ENCODE results near the gene NDUFV1.

NDUFV1 gene

GRCh38 chr11:67606492-67607295 is at the start of gene NDUFV1:
Gene NDUFV1, plus strand, starts transcription at chr11:67606936. Its CDS starts 69 bp downstream, at chr11:67607005.
- DNase-seq (ENCODE audit: low read depth), result peak; percentile 79

- no peak for DNase-seq (ENCODE audit: low read depth)
Observed at GRCh38 chr11:67558084-67558772, 48.5 kb upstream of the NDUFV1 start.

GRCh38 chr11:67561971-67562619 is 44.6 kb upstream of the NDUFV1 start:
- no peak for DNase-seq (ENCODE audit: low read depth)

- no peak for DNase-seq (ENCODE audit: low read depth)
Observed at GRCh38 chr11:67562963-67563704, 43.6 kb upstream of the NDUFV1 start.

- DNase-seq (ENCODE audit: low read depth), result peak; percentile 32
Observed at GRCh38 chr11:67563705-67564114, 43.0 kb upstream of the NDUFV1 start.

- no peak for DNase-seq (ENCODE audit: low read depth)
Observed at GRCh38 chr11:67564230-67564629, 42.5 kb upstream of the NDUFV1 start.

GRCh38 chr11:67571443-67571842 is 35.3 kb upstream of the NDUFV1 start:
- DNase-seq (ENCODE audit: low read depth), result no peak

GRCh38 chr11:67572305-67572704 is 34.4 kb upstream of the NDUFV1 start:
- DNase-seq (ENCODE audit: low read depth), result no peak

- peak; percentile 35 for DNase-seq (ENCODE audit: low read depth)
Observed at GRCh38 chr11:67572747-67573419, 33.9 kb upstream of the NDUFV1 start.

GRCh38 chr11:67574938-67575337 is 31.8 kb upstream of the NDUFV1 start:
- DNase-seq (ENCODE audit: low read depth), result no peak

- DNase-seq (ENCODE audit: low read depth), result no peak
Observed at GRCh38 chr11:67576735-67577475, 29.8 kb upstream of the NDUFV1 start.

- no peak for DNase-seq (ENCODE audit: low read depth)
Observed at GRCh38 chr11:67577951-67578350, 28.8 kb upstream of the NDUFV1 start.

GRCh38 chr11:67581469-67581868 is 25.3 kb upstream of the NDUFV1 start:
- no peak for DNase-seq (ENCODE audit: low read depth)

GRCh38 chr11:67582011-67582410 is 24.7 kb upstream of the NDUFV1 start:
- no peak for DNase-seq (ENCODE audit: low read depth)

- peak; percentile 76 for DNase-seq (ENCODE audit: low read depth)
Observed at GRCh38 chr11:67583247-67584204, 23.2 kb upstream of the NDUFV1 start, which contains the start of gene GSTP1. Gene GSTP1, plus strand, starts transcription at chr11:67583812. Its CDS starts 32 bp downstream, at chr11:67583844.

GRCh38 chr11:67584205-67584880 is 22.4 kb upstream of the NDUFV1 start:
- DNase-seq (ENCODE audit: low read depth), result peak; percentile 35

- DNase-seq (ENCODE audit: low read depth), result no peak
Observed at GRCh38 chr11:67584881-67585873, 21.6 kb upstream of the NDUFV1 start.

- DNase-seq (ENCODE audit: low read depth), result no peak
Observed at GRCh38 chr11:67585911-67586310, 20.8 kb upstream of the NDUFV1 start.

All from fibroblast of the conjunctiva (primary cell).